IMR-90 (cell line): ENCODE results near the gene IGFBP5. TPM values are rescaled to one million over a fixed set of nuclear protein-coding genes. Genes with fewer than 3 reads are reported as not detected.

Experiments used
- ATAC-seq: fragments of 200-7000 bp; cut with Tn5 transposase; 2 replicates; pipeline ENCODE4 v1.9.1; 2020; ENCODE audit warnings: low read depth, mild to moderate bottlenecking, moderate library complexity
- BruUV-seq: library from RNA; stranded (reverse); fragments of 400-500 nt; replicated peaks from 2 replicates; lab custom pipeline; 2021; lab: Mats Ljungman, UMichigan
- CTCF ChIA-PET: fragments of 300-600 bp; formaldehyde crosslinking; extraction: SDS; loops from one replicate; lab custom pipeline; 2021; ENCODE audit warnings: antibody characterized with exemption; lab: Yijun Ruan, JAX
- POLR2A ChIA-PET: fragments of 300-600 bp; sonication (Branson Sonifier 250); formaldehyde crosslinking; loops from one replicate; lab custom pipeline; 2022; ENCODE audit warnings: antibody characterized with exemption; ENCODE audit not compliant: unreplicated experiment; lab: Charles Lee
- DNase-seq: peaks from one replicate; pipeline ENCODE4 v3.0.0; 2013
- H2AFZ ChIP-seq: replicated peaks from 2 replicates; pipeline ENCODE3; 2013; ENCODE audit warnings: low read length, mild to moderate bottlenecking; ENCODE audit not compliant: poor library complexity
- H2AK5ac ChIP-seq: 2 replicates; pipeline ENCODE4 v1.6.1; 2013; ENCODE audit warnings: low read depth, low read length, inconsistent platforms
- H2AK9ac ChIP-seq: replicated peaks from 2 replicates; pipeline ENCODE3; 2013; ENCODE audit warnings: mild to moderate bottlenecking, low read depth, low read length, moderate library complexity; ENCODE audit not compliant: poor library complexity
- H2BK120ac ChIP-seq: 2 replicates; pipeline ENCODE4 v1.6.1; 2013; ENCODE audit warnings: low read depth, low read length, inconsistent platforms
- H2BK15ac ChIP-seq: 3 replicates; pipeline ENCODE4 v1.6.1; 2013; ENCODE audit warnings: low read depth, low read length, inconsistent platforms
- H2BK20ac ChIP-seq: 2 replicates; pipeline ENCODE4 v1.6.1; 2013; ENCODE audit warnings: low read depth, mild to moderate bottlenecking, inconsistent platforms, low read length, moderate library complexity
- H2BK5ac ChIP-seq: 2 replicates; pipeline ENCODE4 v1.6.1; 2013; ENCODE audit warnings: mild to moderate bottlenecking, low read depth, low read length, inconsistent platforms; ENCODE audit not compliant: poor library complexity, severe bottlenecking
- H3K14ac ChIP-seq: replicated peaks from 2 replicates; pipeline ENCODE4 v1.6.1; 2013; ENCODE audit warnings: low read depth, low read length, inconsistent platforms
- H3K18ac ChIP-seq: 2 replicates; pipeline ENCODE4 v1.6.1; 2013; ENCODE audit warnings: low read depth, low read length, control low read depth
- H3K23ac ChIP-seq: 2 replicates; pipeline ENCODE4 v1.6.1; 2013; ENCODE audit warnings: low read depth, low read length, inconsistent platforms
- H3K27ac ChIP-seq: 2 replicates; pipeline ENCODE4 v1.5.1; 2013; ENCODE audit warnings: mild to moderate bottlenecking, control low read depth, low read length; ENCODE audit not compliant: insufficient read depth
- H3K27me3 ChIP-seq: 2 replicates; pipeline ENCODE4 v1.6.1; 2013; ENCODE audit warnings: low read length; ENCODE audit not compliant: control insufficient read depth, insufficient read depth
- H3K36me3 ChIP-seq: 2 replicates; pipeline ENCODE4 v1.6.1; 2013; ENCODE audit warnings: low read length, mixed read lengths; ENCODE audit not compliant: control insufficient read depth, insufficient read depth
- H3K4ac ChIP-seq: 2 replicates; pipeline ENCODE4 v1.6.1; 2013; ENCODE audit warnings: low read depth, low read length, inconsistent platforms
- H3K4me1 ChIP-seq: 2 replicates; pipeline ENCODE4 v1.6.1; 2013; ENCODE audit warnings: low read length, mixed read lengths; ENCODE audit not compliant: control insufficient read depth, insufficient read depth
- H3K4me2 ChIP-seq: 2 replicates; pipeline ENCODE4 v1.6.1; 2013; ENCODE audit warnings: low read depth, mild to moderate bottlenecking, control low read depth, low read length, moderate library complexity
- H3K4me3 ChIP-seq: 2 replicates; pipeline ENCODE4 v1.5.1; 2013; ENCODE audit warnings: low read depth, mild to moderate bottlenecking, control low read depth, low read length, moderate library complexity; ENCODE audit not compliant: insufficient read depth
- H3K56ac ChIP-seq: 2 replicates; pipeline ENCODE4 v1.6.1; 2013; ENCODE audit warnings: low read length, inconsistent platforms; ENCODE audit not compliant: insufficient read depth; ENCODE audit errors: extremely low read depth
- H3K79me1 ChIP-seq, 2 experiments: 2 replicates each; pipeline ENCODE4 v1.6.1; 2013; ENCODE audit warnings: low read length in 2 of 2, inconsistent platforms in 1 of 2, low read depth in 1 of 2
- H3K9ac ChIP-seq: 2 replicates; pipeline ENCODE4 v1.6.1; 2013; ENCODE audit warnings: low read depth, low read length, control low read depth
- H3K9me1 ChIP-seq: 2 replicates; pipeline ENCODE4 v1.6.1; 2013; ENCODE audit warnings: low read length, inconsistent platforms; ENCODE audit not compliant: insufficient read depth
- H3K9me3 ChIP-seq: 2 replicates; pipeline ENCODE4 v1.6.1; 2013; ENCODE audit warnings: low read length; ENCODE audit not compliant: control insufficient read depth, insufficient read depth
- H4K20me1 ChIP-seq: 2 replicates; pipeline ENCODE4 v1.6.1; 2013; ENCODE audit warnings: low read length, inconsistent platforms; ENCODE audit not compliant: insufficient read depth
- H4K5ac ChIP-seq: 2 replicates; pipeline ENCODE4 v1.6.1; 2013; ENCODE audit warnings: mild to moderate bottlenecking, low read depth, low read length, control low read depth
- H4K8ac ChIP-seq, 2 experiments: 2 replicates each; pipeline ENCODE4 v1.6.1; 2013; ENCODE audit warnings: low read depth in 2 of 2, low read length in 2 of 2, control low read depth in 1 of 2, inconsistent platforms in 1 of 2
- H4K91ac ChIP-seq: 2 replicates; pipeline ENCODE4 v1.6.1; 2013; ENCODE audit warnings: low read depth, low read length, inconsistent platforms; ENCODE audit not compliant: insufficient read depth
- MAZ ChIP-seq: IDR thresholded peaks from 2 replicates; pipeline ENCODE4 v1.6.1; 2012; ENCODE audit warnings: low read depth, mild to moderate bottlenecking, low read length, improper control_type of control experiment, moderate library complexity, borderline replicate concordance
- NFE2L2 ChIP-seq: fragments of 150-350 bp; IDR thresholded peaks from 2 replicates; pipeline ENCODE4 v1.6.1; 2016; ENCODE audit warnings: low read depth, mild to moderate bottlenecking, low read length
- WGBS, 2 experiments: methylation state at CpG; one replicate each; pipeline versions ENCODE4 v1.1.5 to v1.1.7; 2013; ENCODE audit warnings: missing lambda C conversion rate in 2 of 2; ENCODE audit not compliant: insufficient read length in 1 of 2; ENCODE audit errors: extremely low coverage in 2 of 2; 5-methylcytosine and 5-hydroxymethylcytosine counted together
- dilution Hi-C: fragments of 300-500 bp; cut with HindIII; formaldehyde crosslinking; loops from one replicate; pipeline ENCODE4 v1.14.3; 2018; ENCODE audit warnings: low sequenced_read_pairs; ENCODE audit not compliant: unreplicated experiment
- in situ Hi-C: fragments of 300-500 bp; cut with MboI; formaldehyde crosslinking; loops from 3 replicates; pipeline ENCODE4 v1.14.3; 2019; ENCODE audit warnings: low sequenced_read_pairs, inconsistent platforms, mixed read lengths
- intact Hi-C: fragments of 100-400 bp; cut with micrococcal nuclease; formaldehyde crosslinking; loops from 2 replicates; pipeline ENCODE4 v1.10.0; 2022
- polyA plus RNA-seq, 3 experiments: library from polyadenylated mRNA; depleted of rRNA; stranded (reverse); fragments of >200 nt; gene quantifications; 2 replicates each; pipeline ENCODE4 v1.2.3, GENCODE V29; 2012; ENCODE audit warnings: low replicate concordance in 1 of 3
- total RNA-seq: library from RNA; depleted of rRNA; stranded (reverse); fragments of >200 nt; gene quantifications from 2 replicates; pipeline ENCODE4 v1.2.3, GENCODE V29; 2012
- TF ChIP-seq, protein P1 (sequence below): conservative IDR thresholded peaks from 2 replicates; pipeline ENCODE4 v1.5.1; 2012; ENCODE audit warnings: mild to moderate bottlenecking, low read depth, low read length, improper control_type of control experiment

The IGFBP5 gene
- total and polyA plus RNA-seq, 2 of the 4 experiments (the other 2 are of a cell fraction): 392 to 1,339 TPM

DNA sequence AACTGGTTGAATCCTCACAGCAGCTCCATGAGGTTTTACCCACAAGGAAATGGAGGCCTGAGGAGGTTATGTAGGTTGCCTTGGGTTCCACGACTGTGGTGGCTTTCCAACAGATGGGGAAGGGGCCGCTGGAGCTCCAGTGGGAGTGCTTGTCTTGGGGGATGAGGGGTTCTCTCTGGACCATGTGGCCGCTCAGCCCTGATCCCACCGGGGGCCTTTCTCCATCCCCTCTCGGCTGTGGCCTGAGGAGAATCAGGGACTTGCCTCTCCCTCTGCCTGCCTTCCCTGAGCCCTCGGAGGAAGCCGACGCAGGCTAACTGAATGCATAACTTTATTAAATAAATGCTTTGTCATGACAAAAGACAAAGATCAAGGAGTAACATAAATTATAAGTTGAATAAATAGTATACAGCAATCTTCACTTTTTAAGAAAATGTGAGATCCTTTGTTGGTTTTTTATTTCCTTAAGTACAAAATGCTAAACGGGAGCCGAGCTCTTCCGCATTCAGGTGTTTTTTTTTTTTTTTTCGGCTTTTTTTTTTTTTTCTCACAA, 23.5 kb downstream of the IGFBP5 start:
- Histone ChIP-seq H3K27ac (no peak overlapping the region), H3K9me3 (no peaks in the 10 kb centered on the region), H3K56ac (no peak overlapping the region), H2BK20ac (no peak overlapping the region), H3K9ac (no peak overlapping the region), H4K20me1 (peaks cover 69% of the 10 kb centered on the region), H3K4me3 (no peak overlapping the region), H3K9me1 (0 out of 2 replicates have a peak, but pooled peaks cover 4% of the 10 kb centered on the region), H3K79me1 (0 out of 4 replicates have a peak, but pooled peaks cover 0 to 7% of the 10 kb centered on the region in 2 experiments), H3K14ac (no peak overlapping the region), H2AK5ac (no peak overlapping the region), H2BK15ac (no peak overlapping the region), H4K8ac (no peak overlapping the region), H2AFZ (peak overlapping the region; percentile 49), H2BK120ac (no peak overlapping the region), H4K5ac (no peak overlapping the region), H3K27me3 (no peaks in the 10 kb centered on the region), H3K36me3 (peaks cover 36% of the 10 kb centered on the region), H2AK9ac (peak overlapping the region; percentile 71), H3K4me1 (no peaks in the 10 kb centered on the region), H2BK5ac (no peak overlapping the region), H3K4ac (no peak overlapping the region), H3K4me2 (no peak overlapping the region), H4K91ac (no peak overlapping the region), H3K23ac (no peak overlapping the region), H3K18ac (no peak overlapping the region)
- dilution Hi-C loops (loop anchor here (25.0 kb wide), 1 partner anchor 160 kb away; no protein-coding TSS in a partner anchor), intact Hi-C loops (no loop called here), in situ Hi-C loops (no loop called here)
- ATAC-seq (peak; percentile 3), DNase-seq (no peak)
- WGBS, 2 experiments: no CpG with 5 or more reads among the region's 12 CpGs
- CTCF ChIA-PET: interaction anchor here (0.6 kb wide), 1 partner anchor 851 kb away, joined by 3 read pairs; no protein-coding TSS in a partner anchor
- POLR2A ChIA-PET: interaction anchor here (0.7 kb wide), 2 partner anchors 376 to 695 kb away, joined by 3 to 4 read pairs; no protein-coding TSS in a partner anchor
- TF ChIP-seq, protein P1, sequence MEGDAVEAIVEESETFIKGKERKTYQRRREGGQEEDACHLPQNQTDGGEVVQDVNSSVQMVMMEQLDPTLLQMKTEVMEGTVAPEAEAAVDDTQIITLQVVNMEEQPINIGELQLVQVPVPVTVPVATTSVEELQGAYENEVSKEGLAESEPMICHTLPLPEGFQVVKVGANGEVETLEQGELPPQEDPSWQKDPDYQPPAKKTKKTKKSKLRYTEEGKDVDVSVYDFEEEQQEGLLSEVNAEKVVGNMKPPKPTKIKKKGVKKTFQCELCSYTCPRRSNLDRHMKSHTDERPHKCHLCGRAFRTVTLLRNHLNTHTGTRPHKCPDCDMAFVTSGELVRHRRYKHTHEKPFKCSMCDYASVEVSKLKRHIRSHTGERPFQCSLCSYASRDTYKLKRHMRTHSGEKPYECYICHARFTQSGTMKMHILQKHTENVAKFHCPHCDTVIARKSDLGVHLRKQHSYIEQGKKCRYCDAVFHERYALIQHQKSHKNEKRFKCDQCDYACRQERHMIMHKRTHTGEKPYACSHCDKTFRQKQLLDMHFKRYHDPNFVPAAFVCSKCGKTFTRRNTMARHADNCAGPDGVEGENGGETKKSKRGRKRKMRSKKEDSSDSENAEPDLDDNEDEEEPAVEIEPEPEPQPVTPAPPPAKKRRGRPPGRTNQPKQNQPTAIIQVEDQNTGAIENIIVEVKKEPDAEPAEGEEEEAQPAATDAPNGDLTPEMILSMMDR: no peak
- TF ChIP-seq NFE2L2: peak; percentile 57; the same call in 1 of the 2 replicates
- TF ChIP-seq MAZ: peak; percentile 45; the same call in 1 of the 2 replicates
- BruUV-seq: no TSS peak
